ENCODE data around the gene TM4SF4. TPM values are rescaled to one million over a fixed set of nuclear protein-coding genes. Genes with fewer than 3 reads are reported as not detected.

TM4SF4 gene
- total RNA-seq, 1 donor from 2014 or later, result not detected

DNA sequence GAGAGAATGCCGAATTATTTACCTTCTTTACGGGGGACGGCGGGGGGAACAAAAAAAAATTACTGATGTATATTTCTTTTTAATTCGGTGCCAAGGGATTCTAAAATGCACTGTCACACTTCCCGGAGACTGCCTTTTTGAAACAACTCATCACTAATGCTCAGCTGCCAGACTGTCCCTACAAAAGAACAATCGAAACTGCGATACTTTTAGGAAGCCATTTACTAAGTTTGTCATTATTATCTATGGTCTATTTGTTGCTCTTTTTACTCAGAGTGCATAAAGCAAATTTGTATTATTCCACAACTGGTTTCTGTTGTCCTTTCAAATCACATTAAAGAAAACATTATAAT is 60.8 kb downstream of the TM4SF4 start:
- H3K27me3 Mint-ChIP-seq (ENCODE audit: low read depth), result peaks cover 12% of the 10 kb centered on the region
- no peaks in the 10 kb centered on the region for H3K36me3 Mint-ChIP-seq (ENCODE audit: low read depth)
- H3K4me1 Mint-ChIP-seq (ENCODE audit: low read depth), result peaks cover 3% of the 10 kb centered on the region
- intact Hi-C loops (cut with micrococcal nuclease), result no loop called here
- no peaks in the 10 kb centered on the region for H3K9me3 Mint-ChIP-seq
- H3K27ac Mint-ChIP-seq, result no peak overlapping the region
- no peak for DNase-seq (ENCODE audit: low spot score)
- no peak overlapping the region for H3K4me3 Mint-ChIP-seq (ENCODE audit: low read depth)

DNA sequence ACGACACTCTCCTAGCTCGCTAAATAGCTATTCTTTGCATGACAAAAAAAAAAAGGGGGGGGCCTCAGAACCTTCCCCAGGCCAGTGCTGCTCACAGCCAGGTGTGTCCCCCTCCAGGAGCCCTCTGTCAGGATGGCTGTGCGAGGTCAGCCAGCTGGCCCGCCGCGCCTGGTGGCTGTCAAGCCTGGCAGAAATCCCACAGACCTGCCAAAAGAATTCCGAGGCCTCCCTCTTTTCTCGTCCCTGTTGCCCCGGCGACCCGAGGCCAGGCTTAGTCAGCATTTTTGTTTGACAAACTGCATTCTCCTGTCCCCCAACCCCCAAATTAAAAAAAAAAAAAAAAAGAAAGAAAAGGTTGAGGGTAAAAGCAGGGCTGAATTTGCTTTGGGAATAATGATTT is 61.9 kb downstream of the TM4SF4 start:
- Mint-ChIP-seq H3K4me3 (ENCODE audit: low read depth) (no peak overlapping the region), H3K4me1 (ENCODE audit: low read depth) (peaks cover 3% of the 10 kb centered on the region), H3K36me3 (ENCODE audit: low read depth) (no peaks in the 10 kb centered on the region), H3K9me3 (no peaks in the 10 kb centered on the region), H3K27me3 (ENCODE audit: low read depth) (peaks cover 12% of the 10 kb centered on the region), H3K27ac (no peak overlapping the region)
- intact Hi-C loops (cut with micrococcal nuclease), result no loop called here
- no peak for DNase-seq (ENCODE audit: low spot score)

DNA sequence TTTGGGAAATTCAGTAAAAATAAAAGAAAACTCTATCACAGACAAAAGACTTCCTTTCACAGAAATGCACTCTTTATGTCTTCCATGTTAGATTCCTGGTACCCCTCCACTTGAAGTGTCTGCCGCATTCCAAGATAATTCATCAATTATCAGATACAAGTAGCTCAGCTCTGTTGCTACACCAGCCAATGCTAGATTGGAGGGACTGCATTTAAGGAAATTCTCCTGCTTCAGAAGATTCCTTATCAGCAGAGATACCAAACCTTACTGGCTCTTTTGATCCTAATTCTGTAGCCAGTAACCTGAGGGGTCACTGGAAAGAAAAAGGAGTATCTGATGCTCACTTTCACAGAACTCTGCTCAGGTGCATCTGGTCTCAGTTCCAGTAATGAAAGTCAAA is 63.9 kb downstream of the TM4SF4 start:
- Mint-ChIP-seq H3K27ac (no peak overlapping the region), H3K4me3 (ENCODE audit: low read depth) (no peak overlapping the region), H3K4me1 (ENCODE audit: low read depth) (no peaks in the 10 kb centered on the region), H3K9me3 (no peaks in the 10 kb centered on the region), H3K27me3 (ENCODE audit: low read depth) (peaks cover 12% of the 10 kb centered on the region), H3K36me3 (ENCODE audit: low read depth) (no peaks in the 10 kb centered on the region)
- DNase-seq (ENCODE audit: low spot score), result no peak
- intact Hi-C loops (cut with micrococcal nuclease), result no loop called here

DNA sequence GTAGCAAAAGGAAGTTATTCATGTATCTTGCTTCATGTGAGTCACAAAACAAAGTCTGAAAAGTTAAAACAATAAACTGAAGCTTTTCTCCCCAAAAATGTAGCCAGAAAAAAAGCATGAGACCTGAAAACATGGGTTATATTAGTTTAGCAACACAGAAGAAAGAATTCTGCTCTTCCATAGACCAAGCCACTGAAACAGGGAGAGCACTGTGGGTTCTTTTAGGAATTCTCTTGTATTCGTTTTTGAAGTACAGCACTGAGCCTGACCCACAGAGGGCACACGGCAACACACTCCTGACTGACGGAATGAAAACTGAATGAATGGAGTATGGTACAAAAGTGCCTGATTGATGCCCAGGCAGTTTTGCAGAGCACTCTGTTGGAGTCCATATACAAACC is 66.6 kb downstream of the TM4SF4 start:
- intact Hi-C loops (cut with micrococcal nuclease), result no loop called here
- Mint-ChIP-seq H3K9me3 (no peaks in the 10 kb centered on the region), H3K27ac (no peak overlapping the region), H3K27me3 (ENCODE audit: low read depth) (peaks cover 27% of the 10 kb centered on the region), H3K4me1 (ENCODE audit: low read depth) (no peaks in the 10 kb centered on the region), H3K4me3 (ENCODE audit: low read depth) (no peak overlapping the region), H3K36me3 (ENCODE audit: low read depth) (no peaks in the 10 kb centered on the region)
- no peak for DNase-seq (ENCODE audit: low spot score)

DNA sequence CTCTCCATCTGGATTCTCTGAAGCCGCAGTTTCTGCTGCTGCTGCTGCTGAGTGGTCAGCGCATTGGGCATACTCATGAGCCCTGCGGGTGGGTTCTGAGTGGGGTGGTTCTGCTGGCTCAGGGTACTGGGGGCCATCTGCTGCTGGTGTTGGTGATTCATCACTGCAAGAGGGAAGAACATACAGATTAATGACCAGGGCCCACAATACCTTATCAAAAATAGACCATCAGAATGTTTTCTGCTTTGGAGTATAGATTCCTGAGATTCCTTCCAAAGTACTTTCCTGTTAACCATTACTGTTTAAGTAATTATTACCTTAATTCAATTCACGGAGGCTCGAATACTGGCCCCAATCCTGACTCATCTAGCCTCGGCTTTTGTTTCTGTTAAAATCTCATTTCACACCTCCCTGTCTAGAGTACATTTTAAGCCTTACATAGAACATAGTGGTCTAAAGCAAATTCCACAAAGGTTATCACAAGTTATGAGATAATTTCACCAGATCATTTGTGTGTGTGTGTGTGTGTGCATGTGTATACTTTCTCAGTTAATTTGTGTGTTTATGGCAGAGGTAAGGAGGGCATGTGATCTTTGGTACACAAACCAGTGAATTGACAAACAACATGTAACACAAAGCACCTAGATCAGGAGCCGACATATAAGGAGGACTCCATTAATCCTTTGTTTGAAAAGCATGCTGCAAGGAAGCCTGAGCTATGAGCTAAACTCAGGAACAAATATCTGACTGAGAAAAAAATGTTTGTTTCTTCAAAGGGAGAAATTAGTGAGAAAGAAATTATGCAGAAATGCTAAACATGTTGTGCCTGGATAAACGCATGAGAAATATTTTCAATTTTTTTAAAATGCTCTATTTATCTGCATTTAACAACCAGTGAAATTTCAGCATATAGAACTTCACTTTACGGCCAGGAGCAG is 68.1 kb downstream of the TM4SF4 start:
- H3K9me3 Mint-ChIP-seq, result no peaks in the 10 kb centered on the region
- peaks cover 32% of the 10 kb centered on the region for H3K27me3 Mint-ChIP-seq (ENCODE audit: low read depth)
- H3K27ac Mint-ChIP-seq, result no peak overlapping the region
- no peaks in the 10 kb centered on the region for H3K36me3 Mint-ChIP-seq (ENCODE audit: low read depth)
- no peak overlapping the region for H3K4me3 Mint-ChIP-seq (ENCODE audit: low read depth)
- intact Hi-C loops (cut with micrococcal nuclease), result no loop called here
- no peak for DNase-seq (ENCODE audit: low spot score)
- H3K4me1 Mint-ChIP-seq (ENCODE audit: low read depth), result no peaks in the 10 kb centered on the region

- intact Hi-C loops (cut with micrococcal nuclease), result no loop called here
- Mint-ChIP-seq H3K4me1 (ENCODE audit: low read depth) (no peaks in the 10 kb centered on the region), H3K27ac (no peak overlapping the region), H3K9me3 (no peaks in the 10 kb centered on the region), H3K4me3 (ENCODE audit: low read depth) (no peak overlapping the region), H3K36me3 (ENCODE audit: low read depth) (no peaks in the 10 kb centered on the region), H3K27me3 (ENCODE audit: low read depth) (peaks cover 30% of the 10 kb centered on the region)
- no peak for DNase-seq (ENCODE audit: low spot score)
These were observed 70.6 kb downstream of the TM4SF4 start for GRCh38 chr3:149545049-149545448.

DNA sequence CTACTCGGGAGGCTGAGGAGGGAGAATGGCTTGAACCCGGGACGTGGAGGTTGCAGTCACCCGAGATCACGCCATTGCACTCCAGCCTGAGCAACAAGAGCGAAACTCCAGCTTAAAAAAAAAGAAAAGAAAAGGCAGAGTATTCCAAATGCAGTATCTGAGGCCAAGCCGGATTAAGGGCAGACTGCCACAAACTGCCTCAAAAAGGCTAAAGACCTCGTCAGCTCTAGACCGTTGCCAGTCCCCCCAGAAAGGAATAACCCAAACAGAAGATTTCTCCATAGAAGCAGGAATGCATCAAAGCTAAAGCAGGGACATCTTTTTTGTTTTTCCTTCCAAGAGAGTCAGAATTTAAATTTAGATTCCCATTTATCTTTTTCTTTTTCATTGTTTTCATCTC is 72.9 kb downstream of the TM4SF4 start:
- intact Hi-C loops (cut with micrococcal nuclease), result no loop called here
- peaks cover 29% of the 10 kb centered on the region for H3K27me3 Mint-ChIP-seq (ENCODE audit: low read depth)

DNA sequence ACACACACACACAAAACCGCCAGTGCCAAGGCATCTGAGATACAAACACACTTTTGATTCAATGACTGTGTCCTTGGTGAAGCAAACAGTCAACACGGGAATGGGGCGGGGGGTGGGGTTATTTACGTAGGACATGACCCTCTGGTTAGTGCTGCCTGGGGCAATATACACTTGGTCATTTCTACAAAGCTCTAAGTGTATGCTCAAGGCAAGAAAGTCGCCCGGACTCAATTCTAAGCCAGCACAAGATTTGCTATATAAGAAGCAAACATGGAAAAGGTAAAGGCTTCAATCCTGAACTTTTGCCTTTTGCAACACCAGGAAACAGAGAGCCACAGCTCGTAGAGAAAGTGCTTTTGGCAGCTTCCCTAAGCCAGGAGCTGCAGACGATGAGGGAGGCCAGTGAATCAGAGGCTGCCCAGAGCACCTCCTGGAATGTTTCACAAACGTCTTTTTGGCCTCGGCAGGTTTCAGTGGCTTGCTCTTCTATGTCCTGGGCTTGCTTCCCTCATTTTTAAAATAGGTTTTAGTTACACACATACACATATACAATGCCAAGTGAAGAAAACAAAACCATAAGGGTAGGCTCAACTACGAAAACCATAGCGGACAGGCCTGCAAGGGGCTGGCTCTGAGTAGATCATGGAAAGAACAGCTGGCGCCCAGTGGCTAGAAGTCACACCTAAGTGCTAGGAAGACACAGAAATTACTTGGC is 73.6 kb downstream of the TM4SF4 start:
- Mint-ChIP-seq H3K27me3 (ENCODE audit: low read depth) (peaks cover 33% of the 10 kb centered on the region), H3K9me3 (no peaks in the 10 kb centered on the region), H3K27ac (no peak overlapping the region), H3K4me3 (ENCODE audit: low read depth) (no peak overlapping the region), H3K4me1 (ENCODE audit: low read depth) (no peaks in the 10 kb centered on the region), H3K36me3 (ENCODE audit: low read depth) (no peaks in the 10 kb centered on the region)
- intact Hi-C loops (cut with micrococcal nuclease), result no loop called here
- no peak for DNase-seq (ENCODE audit: low spot score)

More for the DNA sequence above, 72.9 kb downstream of the TM4SF4 start:
- Mint-ChIP-seq H3K27ac (no peak overlapping the region), H3K4me1 (ENCODE audit: low read depth) (no peaks in the 10 kb centered on the region), H3K9me3 (no peaks in the 10 kb centered on the region), H3K36me3 (ENCODE audit: low read depth) (no peaks in the 10 kb centered on the region), H3K4me3 (ENCODE audit: low read depth) (no peak overlapping the region)
- no peak for DNase-seq (ENCODE audit: low spot score)

DNA sequence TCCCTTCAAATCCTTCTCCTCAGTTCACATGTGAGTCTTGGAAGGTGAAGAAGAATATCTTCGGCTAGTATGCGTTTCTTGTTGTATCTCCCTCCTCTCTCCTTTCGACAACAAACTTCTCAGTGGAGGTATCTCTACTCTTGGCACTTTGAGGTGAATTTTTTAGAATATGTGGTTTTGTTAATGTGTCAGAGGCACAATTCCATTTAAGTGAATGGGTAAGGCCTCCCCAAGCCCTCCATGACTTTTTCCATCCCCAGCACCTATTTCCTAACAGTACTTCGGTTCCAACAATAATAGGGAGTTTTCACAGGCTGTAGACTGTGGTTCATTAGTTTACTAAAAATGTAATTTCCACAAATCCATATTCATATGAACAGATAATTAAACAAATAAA is 74.2 kb downstream of the TM4SF4 start:
- Mint-ChIP-seq H3K27me3 (ENCODE audit: low read depth) (peaks cover 33% of the 10 kb centered on the region), H3K4me3 (ENCODE audit: low read depth) (no peak overlapping the region), H3K27ac (no peak overlapping the region), H3K4me1 (ENCODE audit: low read depth) (no peaks in the 10 kb centered on the region), H3K36me3 (ENCODE audit: low read depth) (no peaks in the 10 kb centered on the region), H3K9me3 (no peaks in the 10 kb centered on the region)
- no peak for DNase-seq (ENCODE audit: low spot score)
- intact Hi-C loops (cut with micrococcal nuclease), result no loop called here

DNA sequence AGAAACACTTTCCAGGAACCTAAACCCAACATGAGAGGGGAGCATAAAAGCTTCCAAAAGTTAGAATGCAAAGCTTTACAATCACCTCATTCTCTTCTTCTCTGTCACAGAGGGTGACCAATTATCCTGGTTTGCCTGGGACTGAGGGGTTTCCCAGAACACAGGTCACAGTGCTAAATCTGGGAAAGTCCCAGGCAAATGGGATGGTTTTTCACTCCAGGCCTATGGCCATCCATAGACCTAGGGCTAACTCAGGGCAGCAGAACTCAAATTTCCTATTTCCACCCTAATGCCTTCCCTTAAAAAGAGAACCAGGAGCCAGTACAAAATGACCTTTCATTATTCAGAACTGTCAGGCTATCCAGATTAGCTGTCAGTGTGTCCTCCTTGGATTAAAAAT is 77.0 kb downstream of the TM4SF4 start:
- Mint-ChIP-seq H3K9me3 (no peaks in the 10 kb centered on the region), H3K4me3 (ENCODE audit: low read depth) (no peak overlapping the region), H3K36me3 (ENCODE audit: low read depth) (no peaks in the 10 kb centered on the region), H3K27ac (no peak overlapping the region), H3K4me1 (ENCODE audit: low read depth) (peaks cover 5% of the 10 kb centered on the region), H3K27me3 (ENCODE audit: low read depth) (peaks cover 14% of the 10 kb centered on the region)
- DNase-seq (ENCODE audit: low spot score), result no peak
- intact Hi-C loops (cut with micrococcal nuclease), result no loop called here

- intact Hi-C loops (cut with micrococcal nuclease), result no loop called here
- Mint-ChIP-seq H3K36me3 (ENCODE audit: low read depth) (no peaks in the 10 kb centered on the region), H3K9me3 (no peaks in the 10 kb centered on the region), H3K27me3 (ENCODE audit: low read depth) (peaks cover 10% of the 10 kb centered on the region), H3K4me3 (ENCODE audit: low read depth) (no peak overlapping the region), H3K4me1 (ENCODE audit: low read depth) (peaks cover 5% of the 10 kb centered on the region), H3K27ac (no peak overlapping the region)
- no peak for DNase-seq (ENCODE audit: low spot score)
These were observed 78.2 kb downstream of the TM4SF4 start for GRCh38 chr3:149552700-149553099.
